HepG2 (cell line): ENCODE results near the gene ALG9. TPM values are rescaled to one million over a fixed set of nuclear protein-coding genes. Genes with fewer than 3 reads are reported as not detected.

Source experiments
- ATAC-seq: fragments of 200-7000 bp; cut with Tn5 transposase; 3 replicates; pipeline ENCODE4 v1.9.1; 2020; ENCODE audit warnings: mild to moderate bottlenecking, moderate library complexity
- BruUV-seq: library from RNA; stranded (reverse); fragments of 400-500 nt; replicated peaks from 2 replicates; lab custom pipeline; 2021; lab: Mats Ljungman, UMichigan
- CTCF ChIA-PET: fragments of 300-600 bp; formaldehyde crosslinking; extraction: SDS; loops from one replicate; lab custom pipeline; 2021; ENCODE audit warnings: low total read pairs, inconsistent platforms, low intra/inter-chr PET ratio; lab: Yijun Ruan, JAX
- POLR2A ChIA-PET: fragments of 350-600 bp; sonication (Branson Sonifier 250); formaldehyde crosslinking; loops from one replicate; lab custom pipeline; 2020; ENCODE audit warnings: antibody characterized with exemption, inconsistent platforms; lab: Yijun Ruan, JAX
- DNase-seq: peaks from one replicate; pipeline ENCODE4 v3.0.0-alpha.2; 2015; ENCODE audit warnings: low spot score
- FAIRE-seq: peaks from 3 replicates; lab custom pipeline; 2011; peaks lifted over from hg19 to GRCh38; lab: Jason Lieb, UNC
- H2AFZ ChIP-seq: one replicate; pipeline ENCODE4 v1.6.1; 2011; ENCODE audit warnings: low read length, inconsistent platforms
- H3K27ac ChIP-seq: fragments of 300-600 bp; 3 replicates; pipeline ENCODE4 v1.8.0; 2011; ENCODE audit warnings: mixed run types, mild to moderate bottlenecking, mixed read lengths, low read length, inconsistent platforms; ENCODE audit not compliant: insufficient read depth; ENCODE audit errors: extremely low read length
- H3K27me3 ChIP-seq, 2 experiments: fragments of 200-600 bp in 1 of 2; 2 replicates in 1 of 2; 3 replicates in 1 of 2; pipeline versions ENCODE4 v1.6.0 to v1.8.0; 2011; ENCODE audit warnings: low read length in 2 of 2, mild to moderate bottlenecking in 2 of 2, moderate library complexity in 2 of 2, inconsistent platforms in 1 of 2; ENCODE audit not compliant: insufficient read depth in 2 of 2, control insufficient read depth in 1 of 2
- H3K36me3 ChIP-seq, 2 experiments: fragments of 200-600 bp in 1 of 2; replicated peaks in 1 of 2; 2 replicates in 1 of 2; 3 replicates in 1 of 2; pipeline versions ENCODE4 v1.5.1 to v1.8.0; 2011; ENCODE audit warnings: low read length in 2 of 2, inconsistent platforms in 1 of 2; ENCODE audit not compliant: insufficient read depth in 2 of 2, control insufficient read depth in 1 of 2
- H3K4me1 ChIP-seq: 2 replicates; pipeline ENCODE4 v1.5.1; 2012; ENCODE audit warnings: low read length, inconsistent platforms; ENCODE audit not compliant: insufficient read depth
- H3K4me2 ChIP-seq: 2 replicates; pipeline ENCODE4 v1.6.0; 2011; ENCODE audit warnings: low read depth, low read length, inconsistent platforms
- H3K4me3 ChIP-seq, 3 experiments: fragments of 200-600 bp in 1 of 3; sonication (generic), shearing (Covaris generic) in 1 of 3; replicated peaks in 1 of 3; 2 replicates each; pipeline ENCODE4 v1.5.1; 2011 to 2016; ENCODE audit warnings: low read length in 3 of 3, inconsistent platforms in 2 of 3, low read depth in 2 of 3, mild to moderate bottlenecking in 2 of 3, control low read depth in 1 of 3, mixed read lengths in 1 of 3; ENCODE audit not compliant: insufficient read depth in 1 of 3
- H3K79me2 ChIP-seq: one replicate; pipeline ENCODE4 v1.6.1; 2011; ENCODE audit warnings: low read length, inconsistent platforms; ENCODE audit not compliant: insufficient read depth
- H3K9ac ChIP-seq: 2 replicates; pipeline ENCODE4 v1.6.0; 2011; ENCODE audit warnings: mild to moderate bottlenecking, low read depth, low read length, inconsistent platforms; ENCODE audit not compliant: insufficient read depth
- H3K9me3 ChIP-seq: 2 replicates; pipeline ENCODE4 v1.5.1; 2012; ENCODE audit warnings: mild to moderate bottlenecking, low read length
- H4K20me1 ChIP-seq: 2 replicates; pipeline ENCODE4 v1.6.0; 2011; ENCODE audit warnings: inconsistent platforms, mild to moderate bottlenecking, low read length, moderate library complexity; ENCODE audit not compliant: insufficient read depth
- ELF4 ChIP-seq: sonication (generic); formaldehyde crosslinking; IDR thresholded peaks from 2 replicates; pipeline ENCODE4 v1.5.0; 2020; ENCODE audit warnings: missing genetic modification reagents, mild to moderate bottlenecking, moderate library complexity, borderline replicate concordance
- GATAD1 ChIP-seq: IDR thresholded peaks from 2 replicates; pipeline ENCODE4 v1.6.1; 2016; ENCODE audit warnings: missing genetic modification reagents, missing compliant biosample characterization
- HNRNPUL1 ChIP-seq: fragments of 200-400 bp; formaldehyde crosslinking; IDR thresholded peaks from 2 replicates; pipeline ENCODE4 v1.6.1; 2017; ENCODE audit warnings: low read depth, mild to moderate bottlenecking, low read length, moderate library complexity
- NFKBIZ ChIP-seq: IDR thresholded peaks from 2 replicates; pipeline ENCODE4 v1.6.1; 2018; ENCODE audit warnings: missing genetic modification reagents, missing compliant biosample characterization
- TARDBP ChIP-seq: sonication (generic); formaldehyde crosslinking; IDR thresholded peaks from 2 replicates; pipeline ENCODE4 v1.8.0; 2022; ENCODE audit warnings: mild to moderate bottlenecking, missing genetic modification reagents
- ZFAT ChIP-seq: sonication (generic); formaldehyde crosslinking; conservative IDR thresholded peaks from 2 replicates; pipeline ENCODE4 v1.8.1; 2023; ENCODE audit warnings: missing genetic modification reagents, inconsistent platforms
- ZFP41 ChIP-seq: sonication (generic); formaldehyde crosslinking; IDR thresholded peaks from 2 replicates; pipeline ENCODE4 v1.4.0; 2020; ENCODE audit warnings: mild to moderate bottlenecking, missing genetic modification reagents, borderline replicate concordance
- ZFYVE20 ChIP-seq: sonication (generic); formaldehyde crosslinking; IDR thresholded peaks from 2 replicates; pipeline ENCODE4 v1.8.0; 2023; ENCODE audit warnings: low read depth, mild to moderate bottlenecking, moderate library complexity, missing genetic modification reagents, borderline replicate concordance
- ZNF614 ChIP-seq: IDR thresholded peaks from 2 replicates; pipeline ENCODE4 v1.6.1; 2018; ENCODE audit warnings: missing biosample characterization, missing genetic modification reagents, inconsistent platforms, borderline replicate concordance
- whole genome bisulfite sequencing: methylation state at CpG from one replicate; pipeline ENCODE4 v1.1.6; 2017; ENCODE audit warnings: low lambda C conversion rate; 5-methylcytosine and 5-hydroxymethylcytosine counted together
- in situ Hi-C: cut with HindIII; loops from 2 replicates; pipeline ENCODE4 v1.10.0; 2017; ENCODE audit warnings: low pct_unique_long_range_greater_than_20kb; ENCODE audit not compliant: extremely low pct_ligation_motif_present
- intact Hi-C: fragments of 100-400 bp; cut with micrococcal nuclease; formaldehyde crosslinking; loops from one replicate; pipeline ENCODE4 v1.10.0; 2022; ENCODE audit not compliant: unreplicated experiment
- polyA plus RNA-seq, 8 experiments: library from polyadenylated mRNA; depleted of rRNA in 3 of 8; stranded (reverse) in 7 of 8; unstranded in 1 of 8; fragments of >200 nt; fragmentation: Illumina TruSeq in 4 of 8; extraction: Trizol in 4 of 8; gene quantifications; 2 replicates each; pipeline versions ENCODE4 v1.2.1 to v1.2.3, GENCODE V29; 2011 to 2016; ENCODE audit warnings: low read depth in 4 of 8, missing spikeins in 1 of 8, mixed read lengths in 1 of 8; ENCODE audit not compliant: insufficient read depth in 1 of 8
- total RNA-seq, 5 experiments: library from RNA; depleted of rRNA; stranded (reverse); fragments of >200 nt; fragmentation: Illumina TruSeq; extraction: Trizol; gene quantifications; 2 replicates each; pipeline ENCODE4 v1.2.3, GENCODE V29; 2016; ENCODE audit warnings: low read depth in 1 of 5
- TF ChIP-seq, protein P1 (sequence below): sonication (generic); formaldehyde crosslinking; IDR thresholded peaks from 2 replicates; pipeline ENCODE4 v1.5.0; 2020; ENCODE audit warnings: missing genetic modification reagents
- TF ChIP-seq, protein P2 (sequence below): IDR thresholded peaks from 2 replicates; pipeline ENCODE4 v1.6.1; 2018; ENCODE audit warnings: missing genetic modification reagents, mild to moderate bottlenecking, missing compliant biosample characterization

Gene ALG9
- total and polyA plus RNA-seq, 2 of the 13 experiments (the other 11 are each of a cell fraction or from before 2014, with no cell fraction given) = 39.4 to 40.6 TPM

DNA sequence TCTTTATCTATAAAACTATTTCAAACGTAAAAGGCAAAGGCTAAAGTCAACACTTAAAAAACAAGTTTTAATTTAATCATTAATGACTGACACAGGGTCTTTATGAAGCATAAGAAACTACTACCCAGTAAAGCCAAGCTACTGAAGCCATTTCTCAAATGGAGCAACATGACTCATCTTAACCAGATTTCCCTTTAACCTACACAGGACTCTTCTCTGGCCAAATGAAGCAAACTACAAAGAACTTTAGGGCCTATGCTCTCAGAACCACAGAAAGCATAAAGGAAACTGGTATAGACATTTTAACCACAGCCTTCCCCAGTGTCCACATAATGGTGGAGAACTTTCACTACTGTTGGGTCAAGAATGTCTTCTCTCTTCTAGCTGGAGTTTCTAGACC lies 34.7 kb downstream of the ALG9 start:
- no peaks in the 10 kb centered on the region for H4K20me1 ChIP-seq
- H3K4me3 ChIP-seq = no peak overlapping the region
- H3K27ac ChIP-seq = no peak overlapping the region
- H3K4me2 ChIP-seq = no peak overlapping the region
- H3K36me3 ChIP-seq = peaks cover 3 to 28% of the 10 kb centered on the region in 2 experiments
- no peak overlapping the region for H3K9ac ChIP-seq
- H3K79me2 ChIP-seq = no peaks in the 10 kb centered on the region
- DNase-seq = no peak
- no peak for FAIRE-seq
- BruUV-seq = no TSS peak
- intact Hi-C loops = no loop called here
- peaks cover 40% of the 10 kb centered on the region for H3K4me1 ChIP-seq
- in situ Hi-C loops = loop anchor here (10.0 kb wide), 1 partner anchor 382 kb away; no protein-coding TSS in a partner anchor
- POLR2A ChIA-PET = no interaction called here
- no peak for TF ChIP-seq ZFAT
- TF ChIP-seq, protein P1, sequence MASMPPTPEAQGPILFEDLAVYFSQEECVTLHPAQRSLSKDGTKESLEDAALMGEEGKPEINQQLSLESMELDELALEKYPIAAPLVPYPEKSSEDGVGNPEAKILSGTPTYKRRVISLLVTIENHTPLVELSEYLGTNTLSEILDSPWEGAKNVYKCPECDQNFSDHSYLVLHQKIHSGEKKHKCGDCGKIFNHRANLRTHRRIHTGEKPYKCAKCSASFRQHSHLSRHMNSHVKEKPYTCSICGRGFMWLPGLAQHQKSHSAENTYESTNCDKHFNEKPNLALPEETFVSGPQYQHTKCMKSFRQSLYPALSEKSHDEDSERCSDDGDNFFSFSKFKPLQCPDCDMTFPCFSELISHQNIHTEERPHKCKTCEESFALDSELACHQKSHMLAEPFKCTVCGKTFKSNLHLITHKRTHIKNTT (CRISPR knock-in tag) = no peak
- no peak for TF ChIP-seq ZNF614 (CRISPR knock-in tag)
- no peak for TF ChIP-seq HNRNPUL1
- TF ChIP-seq ELF4 (CRISPR knock-in tag) = no peak
- TF ChIP-seq, protein P2, sequence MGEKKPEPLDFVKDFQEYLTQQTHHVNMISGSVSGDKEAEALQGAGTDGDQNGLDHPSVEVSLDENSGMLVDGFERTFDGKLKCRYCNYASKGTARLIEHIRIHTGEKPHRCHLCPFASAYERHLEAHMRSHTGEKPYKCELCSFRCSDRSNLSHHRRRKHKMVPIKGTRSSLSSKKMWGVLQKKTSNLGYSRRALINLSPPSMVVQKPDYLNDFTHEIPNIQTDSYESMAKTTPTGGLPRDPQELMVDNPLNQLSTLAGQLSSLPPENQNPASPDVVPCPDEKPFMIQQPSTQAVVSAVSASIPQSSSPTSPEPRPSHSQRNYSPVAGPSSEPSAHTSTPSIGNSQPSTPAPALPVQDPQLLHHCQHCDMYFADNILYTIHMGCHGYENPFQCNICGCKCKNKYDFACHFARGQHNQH = no peak
- no peak for TF ChIP-seq ZFYVE20
- no peak for TF ChIP-seq GATAD1
- no peak for TF ChIP-seq TARDBP (CRISPR knock-in tag)
- TF ChIP-seq ZFP41 (CRISPR knock-in tag) = no peak
- no peak for TF ChIP-seq NFKBIZ
- TF ChIP-seq, all 625 proteins: peak for 0
- Histone ChIP-seq H3K27me3 (no peaks in the 10 kb centered on the region), H3K9me3 (no peaks in the 10 kb centered on the region), H2AFZ (no peak overlapping the region)
- CTCF ChIA-PET = no interaction called here
- 84% methylated on average over 1 of the region's 1 CpG for WGBS
- no peak for ATAC-seq
